NB4 (cell line): ENCODE results near the gene LMOD1.

Experiments used
- MYC ChIP-seq: IDR thresholded peaks from 2 replicates; pipeline ENCODE4 v1.6.1; 2011; ENCODE audit warnings: low read depth, low read length
- POLR2A ChIP-seq: IDR thresholded peaks from 2 replicates; pipeline ENCODE4 v1.6.1; 2011; ENCODE audit warnings: mild to moderate bottlenecking; ENCODE audit not compliant: insufficient read length; ENCODE audit errors: extremely low read depth
- TF ChIP-seq, protein P1 (sequence below): IDR thresholded peaks from one replicate; pipeline ENCODE4 v1.5.1; 2012; ENCODE audit warnings: low read depth, low read length
- TF ChIP-seq, protein P2 (sequence below): IDR thresholded peaks from 2 replicates; pipeline ENCODE4 v1.6.1; 2011; ENCODE audit warnings: low read depth, low read length

DNA sequence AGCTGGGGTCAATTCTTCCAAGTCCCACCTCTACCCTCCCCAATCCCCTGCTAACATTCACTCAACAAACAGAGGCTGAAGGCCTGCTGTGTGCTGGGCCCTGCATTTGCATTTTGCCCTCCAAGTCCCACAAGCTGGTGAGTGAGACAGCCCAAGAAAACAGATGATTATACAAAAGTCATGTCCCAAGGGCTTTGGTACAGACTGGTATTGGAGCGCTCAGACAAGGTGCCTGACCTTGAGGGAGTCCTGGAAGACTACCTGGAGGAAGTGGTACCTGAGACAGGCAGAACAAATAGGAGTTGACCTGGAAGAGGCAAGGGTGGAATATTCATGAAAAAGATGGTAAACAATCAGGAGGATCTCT is 4.2 kb downstream of the LMOD1 start:
- TF ChIP-seq, protein P1, sequence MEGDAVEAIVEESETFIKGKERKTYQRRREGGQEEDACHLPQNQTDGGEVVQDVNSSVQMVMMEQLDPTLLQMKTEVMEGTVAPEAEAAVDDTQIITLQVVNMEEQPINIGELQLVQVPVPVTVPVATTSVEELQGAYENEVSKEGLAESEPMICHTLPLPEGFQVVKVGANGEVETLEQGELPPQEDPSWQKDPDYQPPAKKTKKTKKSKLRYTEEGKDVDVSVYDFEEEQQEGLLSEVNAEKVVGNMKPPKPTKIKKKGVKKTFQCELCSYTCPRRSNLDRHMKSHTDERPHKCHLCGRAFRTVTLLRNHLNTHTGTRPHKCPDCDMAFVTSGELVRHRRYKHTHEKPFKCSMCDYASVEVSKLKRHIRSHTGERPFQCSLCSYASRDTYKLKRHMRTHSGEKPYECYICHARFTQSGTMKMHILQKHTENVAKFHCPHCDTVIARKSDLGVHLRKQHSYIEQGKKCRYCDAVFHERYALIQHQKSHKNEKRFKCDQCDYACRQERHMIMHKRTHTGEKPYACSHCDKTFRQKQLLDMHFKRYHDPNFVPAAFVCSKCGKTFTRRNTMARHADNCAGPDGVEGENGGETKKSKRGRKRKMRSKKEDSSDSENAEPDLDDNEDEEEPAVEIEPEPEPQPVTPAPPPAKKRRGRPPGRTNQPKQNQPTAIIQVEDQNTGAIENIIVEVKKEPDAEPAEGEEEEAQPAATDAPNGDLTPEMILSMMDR, result no peak
- no peak for TF ChIP-seq POLR2A
- TF ChIP-seq, protein P2, sequence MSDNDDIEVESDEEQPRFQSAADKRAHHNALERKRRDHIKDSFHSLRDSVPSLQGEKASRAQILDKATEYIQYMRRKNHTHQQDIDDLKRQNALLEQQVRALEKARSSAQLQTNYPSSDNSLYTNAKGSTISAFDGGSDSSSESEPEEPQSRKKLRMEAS, result no peak
- no peak for TF ChIP-seq MYC
